Pons (tissue), 1 donor: Measurements from ENCODE around the gene SLC26A11.
"Not testable (repeated sequence)": the region's sequence is repeated elsewhere in the genome, so short reads cannot be mapped to it uniquely, and the experiment has no call there.

Experiments used
- DNase-seq: peaks from one replicate; pipeline ENCODE4 v3.0.0-alpha.2; 2016; ENCODE audit warnings: low spot score

Gene SLC26A11

DNA sequence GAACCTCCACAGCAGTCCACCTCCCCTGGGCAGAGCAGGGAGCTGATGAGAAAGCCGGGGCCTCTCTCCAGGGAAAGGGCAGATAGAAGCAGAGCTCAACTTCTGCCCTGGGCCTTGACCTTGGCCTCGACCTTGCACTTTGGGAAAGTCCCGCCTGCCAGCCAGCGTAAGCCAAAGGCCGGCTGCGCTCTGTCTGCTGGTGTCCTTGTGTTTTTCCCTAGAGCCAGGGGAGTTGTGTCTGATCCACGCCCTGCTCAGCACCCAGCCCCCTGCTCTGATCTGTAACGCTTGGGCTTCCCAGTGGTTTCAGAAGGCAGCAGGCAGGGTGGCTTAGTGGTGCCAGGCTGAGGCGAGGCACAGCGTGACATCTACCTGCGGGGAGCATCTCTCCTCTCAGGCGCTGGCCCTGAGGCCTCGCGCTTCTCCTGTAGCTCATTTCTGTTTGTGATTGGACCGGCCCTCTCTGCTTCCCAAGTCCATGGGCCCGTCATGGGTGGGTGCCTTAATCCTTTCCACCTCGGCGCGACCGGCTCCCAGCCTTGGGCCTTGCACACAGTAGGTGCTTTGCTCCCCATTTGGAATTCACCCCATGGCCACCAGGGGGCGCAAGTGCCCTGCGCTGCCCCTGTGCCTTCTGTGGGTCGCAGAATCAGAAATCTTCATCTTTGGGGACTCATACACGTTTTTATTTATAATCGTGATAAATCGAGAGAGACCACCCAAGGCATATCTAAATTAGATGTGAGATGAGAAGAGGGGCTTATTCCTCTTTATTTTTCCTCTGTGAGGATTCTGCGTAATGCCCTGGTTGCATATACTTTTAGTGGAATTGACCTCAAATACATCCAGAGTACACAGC, 24.3 kb upstream of the SLC26A11 start:
- DNase-seq = no peak

DNA sequence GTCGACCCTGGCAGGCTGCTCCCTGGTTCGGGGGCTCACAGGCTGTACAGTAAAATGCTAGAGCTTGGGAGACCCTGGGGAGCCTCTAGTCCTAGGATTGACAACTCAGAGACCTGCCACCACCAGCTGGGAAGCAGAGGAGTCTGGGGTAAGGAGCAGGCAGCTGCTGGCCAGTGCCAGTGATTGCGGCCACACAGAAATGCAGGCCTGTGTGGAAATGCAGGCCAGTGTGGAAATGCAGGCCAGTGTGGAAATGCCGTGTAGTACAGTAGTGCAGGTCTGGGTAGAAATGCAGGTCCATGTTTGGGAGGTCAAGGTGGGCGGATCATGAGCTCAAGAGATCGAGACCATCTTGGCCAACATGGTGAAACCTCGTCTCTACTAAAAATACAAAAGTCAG, 23.6 kb upstream of the SLC26A11 start:
- DNase-seq = no peak

DNA sequence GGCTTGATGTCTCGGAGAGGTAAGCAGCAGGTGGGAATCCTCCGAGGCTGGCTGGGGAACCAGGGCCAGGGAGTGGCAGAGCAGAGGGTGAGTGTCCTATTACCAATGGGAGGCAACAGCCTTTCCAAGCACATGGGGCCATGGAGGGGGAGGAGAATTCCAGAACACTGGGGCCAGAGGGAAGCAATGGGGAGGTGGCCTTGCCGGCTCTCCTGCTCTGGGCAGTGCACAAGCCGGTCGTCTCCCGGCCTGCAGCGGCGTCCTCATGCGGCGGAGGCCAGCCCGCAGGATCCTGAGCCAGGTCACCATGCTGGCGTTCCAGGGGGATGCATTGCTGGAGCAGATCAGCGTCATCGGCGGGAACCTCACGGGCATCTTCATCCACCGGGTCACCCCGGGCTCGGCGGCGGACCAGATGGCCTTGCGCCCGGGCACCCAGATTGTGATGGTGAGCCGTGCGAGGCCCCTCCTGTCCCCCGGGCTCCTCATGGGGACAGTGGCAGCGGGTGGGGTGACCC, 22.0 kb upstream of the SLC26A11 start:
- no peak for DNase-seq

DNA sequence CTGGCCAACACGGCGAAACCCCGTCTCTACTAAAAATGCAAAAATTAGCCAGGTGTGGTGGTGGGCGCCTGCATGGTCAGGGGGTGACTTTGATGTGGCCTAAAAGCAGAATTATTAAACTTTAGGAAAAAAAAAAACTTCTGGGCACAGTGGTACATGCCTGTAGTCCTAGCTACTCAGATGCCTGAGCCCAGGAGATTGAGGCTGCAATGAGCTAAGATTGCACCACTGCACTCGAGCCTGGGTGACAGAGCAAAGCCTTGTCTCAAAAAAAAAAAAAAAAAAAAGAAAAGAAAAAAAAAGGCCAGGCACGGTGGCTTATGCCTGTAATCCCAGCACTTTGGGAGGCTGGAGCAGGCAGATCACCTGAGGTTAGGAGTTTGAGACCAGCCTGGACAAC, 20.9 kb upstream of the SLC26A11 start:
- DNase-seq = not testable (repeated sequence)

DNA sequence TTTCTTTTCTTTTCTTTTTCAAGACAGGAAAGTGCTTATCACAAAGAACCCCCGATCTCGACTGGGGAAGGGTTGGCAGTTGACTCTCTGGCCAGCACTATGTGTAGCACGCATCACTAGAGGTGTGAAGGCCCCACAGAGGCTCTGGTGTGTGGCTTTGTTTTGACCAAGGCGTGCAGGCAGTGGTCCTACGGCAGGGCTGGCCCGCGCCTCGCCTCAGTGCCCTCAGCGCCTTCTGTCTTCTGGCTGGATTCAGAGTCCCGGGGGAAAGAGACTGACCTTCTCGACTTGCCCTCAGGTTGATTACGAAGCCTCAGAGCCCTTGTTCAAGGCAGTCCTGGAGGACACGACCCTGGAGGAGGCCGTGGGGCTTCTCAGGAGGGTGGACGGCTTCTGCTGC, 18.8 kb upstream of the SLC26A11 start:
- DNase-seq = no peak

DNA sequence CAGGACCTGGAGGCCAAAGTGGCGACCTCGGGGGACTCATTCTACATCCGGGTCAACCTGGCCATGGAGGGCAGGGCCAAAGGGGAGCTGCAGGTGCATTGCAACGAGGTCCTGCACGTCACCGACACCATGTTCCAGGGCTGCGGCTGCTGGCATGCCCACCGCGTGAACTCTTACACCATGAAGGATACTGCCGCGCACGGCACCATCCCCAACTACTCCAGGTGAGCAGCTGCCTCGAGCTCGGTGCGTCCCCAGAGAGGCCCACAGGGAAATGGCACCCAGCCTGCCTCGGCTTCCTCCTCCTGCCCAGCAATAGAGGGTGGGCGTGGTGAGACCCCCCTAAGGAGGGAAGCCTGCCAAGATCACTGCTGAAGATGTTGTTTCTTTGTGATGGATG, 18.0 kb upstream of the SLC26A11 start:
- DNase-seq = no peak

DNA sequence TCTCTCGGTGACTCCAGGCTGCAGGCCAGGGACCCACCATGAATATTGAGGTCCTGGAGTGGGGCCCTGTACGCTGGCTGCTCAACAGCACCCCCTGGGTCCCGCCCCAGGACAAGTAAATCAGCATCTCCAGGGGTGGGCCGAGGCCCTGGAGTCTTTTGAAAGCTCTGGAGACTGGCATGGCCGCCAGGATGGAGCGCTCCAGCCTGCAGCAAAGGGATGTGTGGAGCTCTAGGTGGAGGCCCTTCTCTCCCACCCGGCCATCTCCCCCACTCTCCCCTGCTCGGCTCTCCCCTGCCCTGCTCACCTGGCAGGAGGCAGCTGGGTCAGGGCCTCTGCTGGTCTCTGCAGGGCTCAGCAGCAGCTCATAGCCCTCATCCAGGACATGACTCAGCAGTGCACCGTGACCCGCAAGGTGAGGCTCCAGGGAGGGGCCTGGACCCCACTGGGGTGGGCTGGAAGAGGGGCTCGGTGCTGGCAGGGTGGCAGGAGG, 16.7 kb upstream of the SLC26A11 start:
- DNase-seq = no peak

DNA sequence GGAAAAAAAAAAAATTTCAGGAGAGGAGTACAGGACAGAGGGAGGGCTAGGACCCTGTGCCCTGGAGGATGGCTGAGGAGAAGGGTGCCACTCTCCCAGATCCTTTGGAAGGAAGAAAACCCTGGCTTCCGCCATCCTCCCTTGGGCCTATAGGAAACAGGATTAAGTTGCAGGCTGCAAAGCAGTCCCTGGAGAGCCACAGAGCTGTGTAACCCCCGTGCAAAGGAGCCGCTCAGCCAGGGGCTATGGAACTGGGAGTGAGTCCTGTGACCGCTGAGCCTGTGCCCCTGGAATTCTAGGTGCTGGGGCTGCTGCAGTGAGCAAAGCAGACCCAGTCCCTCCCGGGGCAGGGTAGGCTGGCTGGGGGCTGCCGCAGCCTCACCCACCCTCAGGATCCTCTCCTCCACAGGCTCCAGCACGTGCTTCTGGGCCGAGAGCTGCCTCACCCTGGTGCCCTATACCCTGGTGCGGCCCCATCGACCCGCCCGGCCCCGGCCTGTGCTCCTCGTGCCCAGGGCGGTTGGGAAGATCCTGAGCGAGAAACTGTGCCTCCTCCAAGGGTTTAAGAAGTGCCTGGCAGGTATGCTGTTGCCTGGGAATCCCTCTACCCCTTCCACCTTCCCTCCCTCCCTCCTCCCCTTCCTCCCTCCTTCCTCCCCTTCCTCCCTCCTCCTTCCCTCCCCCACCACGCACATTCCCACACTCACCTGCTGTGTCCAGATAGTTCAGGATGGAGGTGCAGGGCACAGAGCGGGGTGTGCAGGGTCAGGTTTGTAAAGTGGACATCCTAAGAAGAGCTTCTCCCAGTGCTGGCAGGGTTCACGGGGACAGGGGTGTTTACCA, 15.4 kb upstream of the SLC26A11 start:
- no peak for DNase-seq

DNA sequence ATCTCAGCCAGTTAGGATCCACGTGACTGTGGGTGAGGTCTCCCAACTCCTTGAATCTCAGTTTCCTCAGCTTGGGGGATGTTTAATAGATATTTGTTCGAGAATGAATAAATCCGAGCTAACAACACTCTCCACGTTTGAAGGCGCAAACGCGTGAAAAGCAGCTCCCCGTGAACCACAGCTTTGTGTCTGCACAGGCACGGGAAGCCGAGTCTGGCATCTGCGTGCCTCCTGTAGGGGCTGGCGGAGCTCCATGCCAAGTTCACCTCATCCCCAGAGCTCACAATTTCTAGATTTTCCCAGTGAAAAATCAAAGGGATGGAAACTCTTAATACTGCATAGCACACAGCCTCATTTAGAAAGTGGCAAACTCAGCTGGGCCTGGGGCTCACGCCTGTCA, 14.4 kb upstream of the SLC26A11 start:
- no peak for DNase-seq

DNA sequence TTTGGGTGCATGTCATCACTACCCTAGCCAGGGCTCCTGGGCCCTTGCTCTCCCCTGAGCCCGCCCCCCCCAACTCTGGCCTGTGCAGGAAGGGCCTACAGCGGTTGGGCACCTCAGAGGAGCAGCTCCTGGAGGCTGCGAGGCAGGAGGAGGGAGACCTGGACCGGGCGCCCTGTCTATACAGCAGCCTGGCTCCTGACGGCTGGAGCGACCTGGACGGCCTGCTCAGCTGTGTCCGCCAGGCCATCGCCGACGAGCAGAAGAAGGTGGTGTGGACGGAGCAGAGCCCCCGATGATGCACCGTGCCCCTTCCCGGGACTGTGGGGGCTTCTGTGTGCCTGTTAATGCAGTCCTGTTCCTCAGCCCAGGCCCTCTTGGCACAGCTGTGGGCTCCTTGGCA, 12.2 kb upstream of the SLC26A11 start:
- DNase-seq = no peak

DNA sequence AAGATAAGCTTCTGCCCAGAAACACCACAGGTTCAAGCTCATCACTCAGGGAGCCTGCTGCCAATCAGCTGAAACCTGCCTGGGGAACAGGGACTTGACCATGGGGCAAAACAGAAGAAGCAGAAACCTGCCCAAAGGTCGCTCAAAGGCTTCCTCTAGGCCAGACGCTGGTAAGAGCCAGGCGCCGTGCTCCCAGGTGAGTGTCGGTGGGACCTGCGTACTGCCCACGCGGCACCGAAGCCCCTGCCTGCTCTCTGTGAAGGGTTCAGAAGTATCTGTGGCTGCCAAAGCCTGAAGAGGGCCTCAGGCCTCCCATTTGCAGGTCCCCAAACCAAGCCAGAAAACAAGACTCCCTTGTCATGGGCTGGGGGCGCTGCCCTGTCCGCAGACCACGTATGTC, 10.5 kb upstream of the SLC26A11 start:
- no peak for DNase-seq

DNA sequence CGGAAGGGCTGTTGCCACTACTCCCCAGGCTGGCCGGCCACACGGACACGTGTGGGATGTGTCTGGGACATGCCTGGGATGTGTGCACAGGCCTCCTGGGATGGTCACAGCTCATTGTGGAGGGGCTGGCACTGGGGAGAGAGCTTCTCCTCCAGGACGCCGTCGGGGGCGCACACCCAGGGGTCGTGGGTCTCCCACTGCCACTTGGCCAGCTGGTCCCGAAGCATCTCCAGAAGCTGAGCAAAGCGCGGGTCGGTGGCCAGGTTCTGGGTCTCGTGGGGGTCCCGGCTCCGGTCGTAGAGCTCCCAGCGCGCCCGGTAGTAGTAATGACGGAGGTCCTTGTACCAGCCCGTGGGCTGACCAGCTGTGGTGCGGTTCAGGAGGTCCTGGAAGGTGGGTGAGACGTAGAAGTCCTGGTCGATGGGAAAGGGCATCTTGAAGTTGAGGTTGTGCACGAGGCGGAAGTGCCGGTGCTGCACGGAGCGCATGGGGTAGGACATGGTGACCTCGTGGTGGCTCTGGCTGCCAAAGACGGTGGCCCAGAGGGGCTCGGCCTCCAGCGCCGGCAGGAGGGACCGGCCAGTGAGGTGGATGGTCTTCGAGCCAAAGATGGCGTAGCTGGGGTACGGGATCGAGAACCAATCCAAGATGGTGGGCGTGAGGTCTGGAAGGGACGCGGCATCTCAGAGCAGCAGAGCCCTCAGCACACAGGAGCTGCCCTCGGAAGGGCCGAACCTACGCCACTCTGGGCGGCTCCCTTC, 9.7 kb upstream of the SLC26A11 start:
- DNase-seq = no peak

DNA sequence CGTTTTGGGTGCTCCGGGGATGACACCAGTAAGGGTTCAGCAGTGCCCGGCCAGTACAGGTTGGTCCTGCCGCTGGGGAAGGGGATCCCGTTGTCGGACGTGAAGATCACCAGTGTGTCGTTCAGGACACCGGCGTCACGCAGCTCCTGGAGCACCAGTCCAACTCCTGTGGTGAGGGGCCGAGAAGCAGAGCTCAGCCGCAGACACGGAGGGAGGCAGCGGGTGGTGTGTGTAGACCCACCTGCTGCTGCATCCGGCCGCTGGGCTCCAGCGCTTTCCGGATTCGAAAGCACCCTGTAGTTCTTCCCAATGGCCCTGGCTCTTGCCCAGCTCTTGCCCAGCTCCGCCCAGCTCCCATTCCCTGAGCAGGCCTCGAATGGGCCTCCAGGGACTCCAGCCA, 8.1 kb upstream of the SLC26A11 start:
- DNase-seq = no peak

DNA sequence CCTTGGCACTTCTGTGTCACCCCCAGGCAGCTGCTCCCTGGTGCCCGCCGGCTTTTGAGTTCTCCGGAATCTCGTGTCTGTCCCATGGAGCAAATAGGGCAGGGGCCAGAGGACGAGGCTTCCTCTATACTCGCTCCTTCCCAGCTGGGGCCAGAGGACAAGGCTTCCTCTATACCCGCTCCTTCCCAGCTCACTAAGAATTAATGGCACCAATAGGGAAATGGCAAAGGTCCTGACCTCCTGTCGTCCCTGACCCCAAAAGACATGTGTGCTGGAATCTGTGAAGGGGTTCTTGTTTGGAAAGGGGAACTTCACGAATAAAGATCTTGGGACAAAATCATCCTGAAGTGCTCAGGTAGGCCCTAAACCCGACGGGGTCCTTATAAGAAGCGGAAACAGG, 7.7 kb upstream of the SLC26A11 start:
- DNase-seq = no peak

DNA sequence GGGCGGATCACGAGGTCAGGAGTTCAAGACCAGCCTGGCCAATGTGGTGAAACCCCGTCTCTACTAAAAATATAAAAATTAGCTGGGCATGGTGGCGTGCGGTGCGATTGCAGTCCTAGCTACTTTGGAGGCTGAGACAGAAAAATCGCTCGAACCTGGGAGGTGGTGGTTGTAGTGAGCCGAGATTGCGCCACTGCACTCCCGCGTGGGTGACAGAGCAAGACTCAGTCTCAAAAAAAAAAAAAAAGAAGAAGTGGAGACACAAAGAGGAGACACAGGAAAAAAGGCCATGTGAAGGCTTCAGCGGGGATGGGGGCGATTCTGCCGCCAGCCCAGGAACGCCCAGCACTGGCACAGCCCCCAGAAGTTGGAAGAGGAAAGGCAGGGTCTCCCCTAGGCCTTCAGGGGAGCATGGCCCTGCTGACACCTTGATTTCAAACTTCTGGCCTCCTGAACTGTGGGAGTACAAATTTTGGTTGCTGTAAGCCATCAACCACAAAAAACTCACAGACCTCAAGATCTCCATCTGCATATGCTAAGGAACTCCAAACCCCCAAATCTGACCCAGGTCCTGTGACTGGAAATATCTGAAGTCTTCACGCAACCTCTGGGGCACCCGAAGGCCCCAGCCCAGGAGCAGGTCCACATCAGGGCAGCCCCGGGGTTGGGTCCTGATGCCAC, 7.1 kb upstream of the SLC26A11 start:
- no peak for DNase-seq

DNA sequence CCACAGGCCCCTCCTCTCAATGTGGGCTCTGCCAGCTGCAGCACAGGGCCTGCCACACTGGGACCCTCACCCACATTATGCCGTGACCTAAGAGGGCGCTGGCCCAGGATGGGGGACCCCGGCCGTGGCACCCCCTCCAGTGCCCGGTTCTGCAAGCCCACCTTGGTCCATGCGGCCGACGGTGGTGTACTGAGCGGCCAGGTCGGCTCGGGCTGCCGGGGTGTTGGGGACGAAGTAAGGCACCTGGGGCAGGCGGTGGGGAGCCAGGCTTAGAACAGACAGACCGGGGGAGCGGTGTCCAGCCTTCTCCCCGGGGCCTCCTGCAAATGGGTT, 6.6 kb upstream of the SLC26A11 start:
- no peak for DNase-seq

DNA sequence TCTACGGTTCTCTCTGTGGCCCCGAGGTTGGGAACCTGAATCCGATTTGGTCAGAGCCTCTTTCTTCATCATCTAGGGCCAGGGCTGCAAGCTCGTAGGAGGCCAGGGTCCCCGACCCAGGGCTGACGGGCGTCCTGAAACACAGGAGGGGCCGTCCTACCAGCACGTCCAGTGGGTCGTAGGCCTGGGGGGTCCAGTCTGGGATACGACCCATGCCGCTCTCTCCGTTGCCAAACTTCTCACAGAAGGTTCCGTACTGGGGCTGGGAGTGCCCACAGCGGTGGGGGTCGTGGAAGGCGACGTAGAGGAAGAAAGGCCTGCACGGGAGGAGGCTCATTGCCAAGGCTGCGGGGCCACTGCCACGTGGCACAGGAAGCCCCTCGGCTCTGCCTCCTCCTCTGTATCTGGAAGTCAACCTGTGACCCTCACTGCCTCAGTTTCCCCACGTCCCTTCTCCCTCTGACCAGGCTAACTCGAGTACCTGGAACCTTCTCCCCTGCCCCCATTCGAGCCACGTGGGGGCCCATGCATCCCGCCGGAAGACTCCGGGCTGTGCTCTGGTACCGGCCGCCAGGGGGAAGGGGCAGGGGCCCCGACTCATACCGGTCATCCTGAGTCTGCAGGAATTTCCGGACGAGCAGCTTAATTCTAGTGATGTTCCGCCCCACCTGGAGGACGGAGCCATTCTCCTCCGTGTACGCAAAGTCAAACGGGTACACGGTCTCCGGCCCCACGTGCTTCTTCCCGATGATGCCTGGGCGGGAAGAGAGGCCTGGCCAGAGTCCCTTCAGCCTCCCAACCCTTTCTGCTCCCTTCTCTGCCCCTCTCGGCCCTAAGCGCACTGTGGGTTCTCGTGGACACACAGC, 6.0 kb upstream of the SLC26A11 start:
- no peak for DNase-seq

DNA sequence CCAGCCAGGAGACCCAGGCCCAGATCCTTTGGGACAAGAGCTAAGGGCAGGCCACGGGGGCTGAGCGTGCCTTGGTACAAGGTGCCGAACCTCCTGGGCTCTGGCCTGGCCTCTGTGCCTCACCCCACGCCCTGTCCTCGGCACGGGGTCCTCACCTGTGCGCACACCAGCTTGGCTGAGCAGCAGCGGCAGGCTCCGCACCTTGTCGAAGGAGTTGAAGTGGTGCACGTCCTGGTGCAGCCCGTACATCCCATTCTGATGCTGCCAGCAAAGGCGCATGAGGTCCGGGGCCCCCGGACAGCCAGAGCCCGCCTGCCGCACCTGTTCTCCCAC, 5.4 kb upstream of the SLC26A11 start:
- DNase-seq = no peak

DNA sequence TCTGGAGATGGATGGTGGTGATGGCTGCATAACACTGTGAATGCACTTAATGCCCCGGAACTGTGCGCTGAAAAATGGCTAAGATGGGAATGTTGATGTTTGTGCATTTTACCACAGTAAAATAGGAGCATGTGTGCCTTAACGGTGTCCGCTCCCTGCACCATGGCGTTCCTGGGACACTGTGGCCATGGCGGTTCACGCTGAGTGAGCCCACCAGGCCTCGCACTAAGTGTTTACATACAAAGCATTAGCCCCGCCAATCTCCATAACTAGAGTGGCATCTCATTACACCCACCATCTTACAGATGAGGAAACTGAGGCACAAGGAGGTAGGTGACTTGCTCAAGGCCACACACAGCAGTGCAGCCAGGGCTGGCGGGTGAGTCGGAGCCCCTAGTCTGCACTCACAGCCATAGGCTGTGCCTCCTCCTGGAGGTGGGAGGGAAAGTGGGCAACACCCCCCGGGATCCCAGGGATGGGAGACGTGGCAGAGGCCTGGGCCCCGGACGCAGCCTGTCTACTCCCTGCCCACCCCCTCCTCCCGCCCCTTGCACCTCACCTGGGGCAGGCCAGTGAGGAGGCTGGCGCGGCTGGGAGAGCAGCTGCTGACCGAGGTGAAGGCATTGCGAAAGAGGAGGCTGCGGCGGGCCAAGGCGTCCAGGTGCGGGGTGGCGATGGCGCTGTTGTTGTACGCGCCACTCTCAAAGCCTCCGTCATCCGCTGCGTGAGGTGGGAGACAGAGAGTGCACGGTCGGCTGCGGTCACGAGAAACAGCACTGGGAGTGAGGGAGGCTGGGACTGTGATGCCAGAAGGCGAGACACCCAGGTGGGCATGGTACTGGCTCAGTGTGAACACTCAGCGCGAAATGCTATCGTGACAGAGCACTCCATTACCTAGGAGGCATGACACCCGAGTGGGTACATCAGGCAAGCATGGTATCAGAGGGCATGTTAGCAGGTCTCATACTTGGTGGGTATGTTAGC, 3.5 kb upstream of the SLC26A11 start:
- no peak for DNase-seq
